K562 (cell line): ENCODE results near the gene TTC21A. TPM values are rescaled to one million over a fixed set of nuclear protein-coding genes. Genes with fewer than 3 reads are reported as not detected.
A peak's percentile ranks its signal among the peaks of the same experiment; 100 is the strongest.

Source experiments
- ATAC-seq: fragments of 200-7000 bp; cut with Tn5 transposase; 3 replicates; pipeline ENCODE4 v1.9.1; 2020; ENCODE audit warnings: moderate library complexity
- BruUV-seq: library from RNA; stranded (reverse); fragments of 400-500 nt; replicated peaks from 2 replicates; lab custom pipeline; 2021; lab: Mats Ljungman, UMichigan
- CTCF ChIA-PET: fragments of 300-600 bp; formaldehyde crosslinking; extraction: SDS; loops from one replicate; lab custom pipeline; 2021; ENCODE audit warnings: low intra/inter-chr PET ratio; lab: Yijun Ruan, JAX
- POLR2A ChIA-PET: fragments of 300-600, 350-650 bp; sonication (Branson Sonifier 250); formaldehyde crosslinking; extraction: SDS; loops from one replicate; lab custom pipeline; 2021; ENCODE audit warnings: antibody characterized with exemption, inconsistent platforms; lab: Yijun Ruan, JAX
- DNase-seq, 4 experiments: peaks; one replicate each; pipeline versions ENCODE4 v3.0.0 to v3.0.0-alpha.2; 2011 to 2018; ENCODE audit warnings: low spot score in 3 of 4, mixed read lengths in 3 of 4; ENCODE audit errors: extremely low read depth in 1 of 4
- FAIRE-seq: peaks from 2 replicates; lab custom pipeline; 2011; peaks lifted over from hg19 to GRCh38; lab: Jason Lieb, UNC
- H2AFZ ChIP-seq: 2 replicates; pipeline ENCODE4 v1.6.0; 2011; ENCODE audit warnings: low read depth, low read length, control low read depth, inconsistent platforms
- H3K27ac ChIP-seq: fragments of 200-600 bp; 3 replicates; pipeline ENCODE4 v1.8.0; 2011; ENCODE audit warnings: low read depth, mild to moderate bottlenecking, control low read depth, inconsistent platforms, low read length, moderate library complexity, mixed read lengths; ENCODE audit errors: extremely low read depth
- H3K27me3 ChIP-seq, 2 experiments: fragments of 300-600 bp in 1 of 2; 2 replicates in 1 of 2; 3 replicates in 1 of 2; pipeline versions ENCODE4 v1.6.0 to v1.8.0; 2011; ENCODE audit warnings: inconsistent platforms in 2 of 2, low read length in 2 of 2, mild to moderate bottlenecking in 1 of 2, mixed read lengths in 1 of 2, moderate library complexity in 1 of 2; ENCODE audit not compliant: control insufficient read depth in 2 of 2, insufficient read depth in 2 of 2
- H3K36me3 ChIP-seq: fragments of 300-600 bp; 3 replicates; pipeline ENCODE4 v1.8.0; 2011; ENCODE audit warnings: mild to moderate bottlenecking, low read length, inconsistent platforms; ENCODE audit not compliant: control insufficient read depth, insufficient read depth
- H3K4me1 ChIP-seq, 2 experiments: fragments of 200-600 bp in 1 of 2; replicated peaks in 1 of 2; 2 replicates in 1 of 2; 3 replicates in 1 of 2; pipeline versions ENCODE4 v1.5.1 to v1.8.0; 2011; ENCODE audit warnings: inconsistent platforms in 2 of 2, low read length in 2 of 2, mild to moderate bottlenecking in 1 of 2, mixed read lengths in 1 of 2, moderate library complexity in 1 of 2; ENCODE audit not compliant: control insufficient read depth in 2 of 2, insufficient read depth in 2 of 2
- H3K4me2 ChIP-seq: 2 replicates; pipeline ENCODE4 v1.6.1; 2011; ENCODE audit warnings: low read length, control low read depth, inconsistent platforms, mixed read lengths; ENCODE audit not compliant: insufficient read depth
- H3K4me3 ChIP-seq: fragments of 200-600 bp; sonication (generic), shearing (Covaris generic); 2 replicates; pipeline ENCODE4 v1.5.1; 2016; ENCODE audit warnings: control low read depth, inconsistent platforms
- H3K79me2 ChIP-seq: fragments of 200-600 bp; 3 replicates; pipeline ENCODE4 v1.8.0; 2011; ENCODE audit warnings: low read length, inconsistent platforms; ENCODE audit not compliant: control insufficient read depth, insufficient read depth
- H3K9ac ChIP-seq, 2 experiments: 2 replicates each; pipeline versions ENCODE4 v1.6.0 to v1.6.1; 2011; ENCODE audit warnings: low read depth in 2 of 2, low read length in 2 of 2, control low read depth in 1 of 2, inconsistent platforms in 1 of 2, mild to moderate bottlenecking in 1 of 2, mixed read lengths in 1 of 2; ENCODE audit not compliant: insufficient read depth in 1 of 2
- H3K9me1 ChIP-seq: one replicate; pipeline ENCODE4 v1.6.0; 2011; ENCODE audit warnings: inconsistent platforms, mild to moderate bottlenecking, low read length, moderate library complexity; ENCODE audit not compliant: control insufficient read depth, insufficient read depth
- H3K9me3 ChIP-seq: replicated peaks from 2 replicates; pipeline ENCODE4 v1.5.1; 2011; ENCODE audit warnings: low read depth, low read length, inconsistent platforms; ENCODE audit not compliant: control insufficient read depth, insufficient read depth
- H4K20me1 ChIP-seq: replicated peaks from 2 replicates; pipeline ENCODE4 v1.6.1; 2011; ENCODE audit warnings: low read length, inconsistent platforms, mixed read lengths; ENCODE audit not compliant: control insufficient read depth, insufficient read depth
- CHD7 ChIP-seq: fragments of 200-600 bp; sonication (generic); IDR thresholded peaks from one replicate; pipeline ENCODE4 v1.6.1; 2012; ENCODE audit warnings: mild to moderate bottlenecking, low read depth, low read length, inconsistent platforms
- GABPB1 ChIP-seq: sonication (generic); formaldehyde crosslinking; IDR thresholded peaks from 2 replicates; pipeline ENCODE4 v1.8.0; 2022; ENCODE audit warnings: mild to moderate bottlenecking, missing genetic modification reagents
- WGBS: fragments of 100-300 bp; shearing (Covaris generic); methylation state at CpG from one replicate; pipeline ENCODE4 v1.1.6; 2016; ENCODE audit warnings: low coverage, mixed read lengths; ENCODE audit not compliant: insufficient coverage; ENCODE audit errors: missing lambda C conversion rate; 5-methylcytosine and 5-hydroxymethylcytosine counted together
- in situ Hi-C: fragments of 300-500 bp; cut with MboI; formaldehyde crosslinking; loops from 4 replicates; pipeline ENCODE4 v1.15.0; 2018; ENCODE audit warnings: inconsistent platforms, mixed read lengths
- intact Hi-C: fragments of 100-400 bp; cut with micrococcal nuclease; formaldehyde crosslinking; loops from 2 replicates; pipeline ENCODE4 v1.14.2; 2022
- polyA plus RNA-seq, 8 experiments: library from polyadenylated mRNA; depleted of rRNA in 4 of 8; stranded (reverse) in 5 of 8; unstranded in 3 of 8; fragments of >200 nt; fragmentation: Nextera tagmentation in 2 of 8; fragmentation: Illumina TruSeq in 1 of 8; extraction: Ambion mirVana in 2 of 8; extraction: Trizol in 1 of 8; gene quantifications; 2 replicates each; pipeline versions ENCODE4 v1.2.1 to v1.2.3, GENCODE V29; 2011 to 2014; ENCODE audit warnings: inconsistent platforms in 1 of 8, missing spikeins in 1 of 8
- total RNA-seq, 7 experiments: library from RNA; depleted of rRNA in 6 of 7; stranded (reverse); fragments of >200 nt in 6 of 7; fragmentation: Illumina TruSeq in 2 of 7; extraction: Trizol in 2 of 7; gene quantifications; 2 replicates each; pipeline versions ENCODE4 v1.2.1 to v1.2.3, GENCODE V29; 2011 to 2021; ENCODE audit warnings: low replicate concordance in 1 of 7

Gene TTC21A
- total and polyA plus RNA-seq, 9 of the 15 experiments (the other 6 are each of a cell fraction or from before 2014, with no cell fraction given): 0.22 to 1.4 (median 0.70) TPM

GRCh38 chr3:39109086-39109485 is 1.6 kb downstream of the TTC21A start:
- Histone ChIP-seq H4K20me1 (no peaks in the 10 kb centered on the region; the same call in 1 of the 2 replicates), H3K9me3 (no peaks in the 10 kb centered on the region), H3K27ac (no peak overlapping the region), H3K4me1 (peaks cover 21 to 33% of the 10 kb centered on the region in 2 experiments; a peak in 4 of 5 replicates), H3K27me3 (no peaks in the 10 kb centered on the region), H3K36me3 (peaks cover 6% of the 10 kb centered on the region; the same call in 2 of the 3 replicates), H3K9ac (no peak overlapping the region), H3K79me2 (peaks cover 35% of the 10 kb centered on the region), H2AFZ (no peak overlapping the region), H3K9me1 (no peaks in the 10 kb centered on the region), H3K4me2 (no peak overlapping the region), H3K4me3 (no peak overlapping the region)
- DNase-seq (no peak), ATAC-seq (no peak), FAIRE-seq (no peak)
- CTCF ChIA-PET: no interaction called here
- BruUV-seq: no TSS peak
- WGBS: 44% methylated on average over 5 of the region's 5 CpGs
- no peak for TF ChIP-seq GABPB1 (CRISPR knock-in tag)
- POLR2A ChIA-PET: interaction anchor here (0.6 to 1.5 kb wide), 8 partner anchors 9 to 136 kb away, joined by 3 to 5 read pairs (median 4); no protein-coding TSS in a partner anchor
- in situ Hi-C loops (no loop called here), intact Hi-C loops (no loop called here)

GRCh38 chr3:39110041-39110639 is 2.7 kb downstream of the TTC21A start:
- Histone ChIP-seq H3K27ac (no peak overlapping the region), H3K9ac (no peak overlapping the region), H3K36me3 (peaks cover 5% of the 10 kb centered on the region; the same call in 2 of the 3 replicates), H3K9me1 (no peaks in the 10 kb centered on the region), H3K4me1 (peaks cover 20 to 23% of the 10 kb centered on the region in 2 experiments; a peak in 4 of 5 replicates), H3K79me2 (peaks cover 24% of the 10 kb centered on the region), H2AFZ (no peak overlapping the region), H4K20me1 (no peaks in the 10 kb centered on the region), H3K9me3 (no peaks in the 10 kb centered on the region), H3K4me2 (no peak overlapping the region), H3K4me3 (no peak overlapping the region), H3K27me3 (no peaks in the 10 kb centered on the region)
- intact Hi-C loops: no loop called here
- ATAC-seq: no peak
- in situ Hi-C loops: no loop called here
- ChIA-PET CTCF (no interaction called here), POLR2A (interaction anchor here (0.6 to 1.5 kb wide), 4 partner anchors 9 to 151 kb away, joined by 3 to 5 read pairs (median 4); no protein-coding TSS in a partner anchor)
- WGBS: 12% methylated on average over 2 of the region's 2 CpGs
- DNase-seq: peak in 1 of 4 experiments; percentile 17
- FAIRE-seq: no peak
- BruUV-seq: no TSS peak
- no peak for TF ChIP-seq CHD7
